SH-SY5Y (cell line): Measurements from ENCODE around the gene NTM.

Source experiments
- GATA2 ChIP-seq: IDR thresholded peaks from 2 replicates; pipeline ENCODE4 v1.6.1; 2011; ENCODE audit warnings: mild to moderate bottlenecking, low read depth, low read length
- GATA3 ChIP-seq: IDR thresholded peaks from 2 replicates; pipeline ENCODE4 v1.6.1; 2011; ENCODE audit warnings: low read depth, mild to moderate bottlenecking, low read length, moderate library complexity

Gene NTM

GRCh38 chr11:132196928-132197327 is 826.5 kb downstream of the NTM start:
- TF ChIP-seq GATA3: no peak
- no peak for TF ChIP-seq GATA2

GRCh38 chr11:132200353-132200936 is 830.0 kb downstream of the NTM start:
- no peak for TF ChIP-seq GATA2
- TF ChIP-seq GATA3: no peak

GRCh38 chr11:132202621-132203020 is 832.2 kb downstream of the NTM start:
- TF ChIP-seq GATA2 (no peak), GATA3 (no peak)

GRCh38 chr11:132205006-132205405 is 834.6 kb downstream of the NTM start:
- TF ChIP-seq GATA3: no peak
- no peak for TF ChIP-seq GATA2

GRCh38 chr11:132205496-132205895 is 835.1 kb downstream of the NTM start:
- TF ChIP-seq GATA2 (no peak), GATA3 (no peak)

GRCh38 chr11:132206993-132207392 is 836.6 kb downstream of the NTM start:
- TF ChIP-seq GATA3 (no peak), GATA2 (no peak)

- TF ChIP-seq GATA3: no peak
- TF ChIP-seq GATA2: no peak
These were observed 838.2 kb downstream of the NTM start for GRCh38 chr11:132208477-132209055.

GRCh38 chr11:132211479-132211878 is 841.1 kb downstream of the NTM start:
- TF ChIP-seq GATA2: no peak
- no peak for TF ChIP-seq GATA3

- no peak for TF ChIP-seq GATA3
- TF ChIP-seq GATA2: no peak
These were observed 847.4 kb downstream of the NTM start for GRCh38 chr11:132217856-132218255.

GRCh38 chr11:132220474-132220873 is 850.1 kb downstream of the NTM start:
- no peak for TF ChIP-seq GATA2
- no peak for TF ChIP-seq GATA3

GRCh38 chr11:132222345-132222744 is 851.9 kb downstream of the NTM start:
- TF ChIP-seq GATA3 (no peak), GATA2 (no peak)

GRCh38 chr11:132226522-132226921 is 856.1 kb downstream of the NTM start:
- TF ChIP-seq GATA3 (no peak), GATA2 (no peak)

GRCh38 chr11:132228746-132229325 is 858.4 kb downstream of the NTM start:
- TF ChIP-seq GATA2 (no peak), GATA3 (no peak)

- TF ChIP-seq GATA2 (no peak), GATA3 (no peak)
These were observed 861.4 kb downstream of the NTM start for GRCh38 chr11:132231656-132232347.

- TF ChIP-seq GATA3: no peak
- no peak for TF ChIP-seq GATA2
These were observed 864.5 kb downstream of the NTM start for GRCh38 chr11:132234878-132235277.
